RWPE2 (cell line): Measurements from ENCODE around the gene EFNB2.

Experiments
- ATAC-seq: fragments of 200-7000 bp; cut with Tn5 transposase; 3 replicates; pipeline ENCODE4 v1.9.1; 2021; ENCODE audit warnings: low read depth
- DNase-seq: peaks from one replicate; pipeline ENCODE4 v3.0.0-alpha.2; 2020; ENCODE audit warnings: low spot score
- H3K27ac ChIP-seq: fragments of 450-650 bp; 2 replicates; pipeline ENCODE4 v1.5.1; 2017; ENCODE audit warnings: mild to moderate bottlenecking; ENCODE audit not compliant: poor library complexity, severe bottlenecking
- H3K27me3 ChIP-seq: fragments of 250-450 bp; sonication (Bioruptor Pico); 2 replicates; pipeline ENCODE4 v1.5.1; 2021; ENCODE audit warnings: mild to moderate bottlenecking, moderate library complexity; ENCODE audit not compliant: insufficient read depth, poor library complexity, severe bottlenecking
- H3K36me3 ChIP-seq: fragments of 250-450 bp; sonication (Bioruptor Pico); 2 replicates; pipeline ENCODE4 v1.5.1; 2020; ENCODE audit warnings: low read depth, mild to moderate bottlenecking, moderate library complexity
- H3K4me1 ChIP-seq: fragments of 250-450 bp; sonication (Bioruptor Pico); 2 replicates; pipeline ENCODE4 v1.5.1; 2021; ENCODE audit warnings: mild to moderate bottlenecking, moderate library complexity; ENCODE audit not compliant: insufficient read depth, poor library complexity, severe bottlenecking
- H3K4me3 ChIP-seq: fragments of 250-450 bp; sonication (Bioruptor Pico); 2 replicates; pipeline ENCODE4 v1.5.1; 2021; ENCODE audit warnings: mild to moderate bottlenecking, moderate library complexity; ENCODE audit not compliant: severe bottlenecking
- H3K9me3 ChIP-seq: fragments of 250-450 bp; sonication (Bioruptor Pico); 2 replicates; pipeline ENCODE4 v1.5.1; 2021; ENCODE audit warnings: mild to moderate bottlenecking, moderate library complexity; ENCODE audit not compliant: severe bottlenecking
- TF ChIP-seq, protein P1 (sequence below): fragments of 450-650 bp; IDR thresholded peaks from one replicate; pipeline ENCODE4 v1.5.1; 2017; ENCODE audit warnings: mild to moderate bottlenecking, moderate library complexity; ENCODE audit not compliant: poor library complexity, severe bottlenecking

The EFNB2 gene

GRCh38 chr13:106561551-106562170, 26.2 kb upstream of the EFNB2 start:
- Histone ChIP-seq H3K27ac (no peak overlapping the region), H3K4me3 (no peak overlapping the region), H3K36me3 (peaks cover 37% of the 10 kb centered on the region), H3K27me3 (no peaks in the 10 kb centered on the region), H3K4me1 (peaks cover 17% of the 10 kb centered on the region), H3K9me3 (no peaks in the 10 kb centered on the region)
- ATAC-seq (no peak), DNase-seq (no peak)
- TF ChIP-seq, protein P1, sequence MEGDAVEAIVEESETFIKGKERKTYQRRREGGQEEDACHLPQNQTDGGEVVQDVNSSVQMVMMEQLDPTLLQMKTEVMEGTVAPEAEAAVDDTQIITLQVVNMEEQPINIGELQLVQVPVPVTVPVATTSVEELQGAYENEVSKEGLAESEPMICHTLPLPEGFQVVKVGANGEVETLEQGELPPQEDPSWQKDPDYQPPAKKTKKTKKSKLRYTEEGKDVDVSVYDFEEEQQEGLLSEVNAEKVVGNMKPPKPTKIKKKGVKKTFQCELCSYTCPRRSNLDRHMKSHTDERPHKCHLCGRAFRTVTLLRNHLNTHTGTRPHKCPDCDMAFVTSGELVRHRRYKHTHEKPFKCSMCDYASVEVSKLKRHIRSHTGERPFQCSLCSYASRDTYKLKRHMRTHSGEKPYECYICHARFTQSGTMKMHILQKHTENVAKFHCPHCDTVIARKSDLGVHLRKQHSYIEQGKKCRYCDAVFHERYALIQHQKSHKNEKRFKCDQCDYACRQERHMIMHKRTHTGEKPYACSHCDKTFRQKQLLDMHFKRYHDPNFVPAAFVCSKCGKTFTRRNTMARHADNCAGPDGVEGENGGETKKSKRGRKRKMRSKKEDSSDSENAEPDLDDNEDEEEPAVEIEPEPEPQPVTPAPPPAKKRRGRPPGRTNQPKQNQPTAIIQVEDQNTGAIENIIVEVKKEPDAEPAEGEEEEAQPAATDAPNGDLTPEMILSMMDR = no peak

- Histone ChIP-seq H3K9me3 (no peaks in the 10 kb centered on the region), H3K4me1 (peaks cover 14% of the 10 kb centered on the region), H3K27me3 (no peaks in the 10 kb centered on the region), H3K27ac (no peak overlapping the region), H3K36me3 (peaks cover 46% of the 10 kb centered on the region), H3K4me3 (no peak overlapping the region)
- TF ChIP-seq, protein P1 = no peak
- DNase-seq = no peak
- ATAC-seq = no peak
Observed at GRCh38 chr13:106560821-106561220, 25.4 kb upstream of the EFNB2 start.

- DNase-seq (no peak), ATAC-seq (no peak)
- Histone ChIP-seq H3K36me3 (peaks cover 68% of the 10 kb centered on the region), H3K4me1 (no peaks in the 10 kb centered on the region), H3K9me3 (no peaks in the 10 kb centered on the region), H3K27me3 (no peaks in the 10 kb centered on the region), H3K4me3 (no peak overlapping the region), H3K27ac (no peak overlapping the region)
- TF ChIP-seq, protein P1 = no peak
Observed at GRCh38 chr13:106558527-106558926, 23.1 kb upstream of the EFNB2 start.

DNA sequence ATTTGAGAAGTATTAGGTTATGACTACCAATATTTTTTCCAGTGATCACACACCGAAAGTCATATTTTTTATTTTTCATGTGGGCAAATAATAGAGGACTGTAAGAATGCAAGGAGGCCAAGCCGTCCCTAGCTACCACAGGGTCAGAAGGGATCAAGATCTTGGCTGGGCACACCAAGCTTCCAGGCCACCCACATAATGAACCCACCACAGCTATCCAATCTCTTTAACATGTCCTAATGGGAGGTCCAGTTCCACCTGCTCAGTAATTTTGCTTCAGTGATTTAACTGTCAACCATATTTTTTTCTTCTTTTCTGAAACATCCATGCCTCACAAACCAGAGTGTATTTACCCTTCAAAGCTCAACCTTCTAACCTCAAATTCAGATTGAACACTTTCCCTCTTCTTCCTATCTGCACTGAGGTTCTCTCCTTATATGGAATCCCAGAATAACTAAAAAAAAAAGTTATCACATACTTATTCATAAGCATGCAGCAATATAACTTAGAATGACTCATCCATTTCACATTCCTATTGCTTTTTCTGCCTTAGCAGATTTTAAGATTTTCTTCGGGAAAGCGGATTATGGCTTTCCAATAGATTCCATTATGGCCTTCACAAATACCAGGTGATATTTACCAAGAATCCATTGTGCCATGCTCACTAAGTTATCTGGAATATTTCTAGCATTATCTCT, 20.3 kb upstream of the EFNB2 start:
- H3K27me3 ChIP-seq = no peaks in the 10 kb centered on the region
- peaks cover 96% of the 10 kb centered on the region for H3K36me3 ChIP-seq
- DNase-seq (no peak), ATAC-seq (peak; percentile 52; the same call in 2 of the 3 replicates)
- no peak overlapping the region for H3K4me3 ChIP-seq
- TF ChIP-seq, protein P1 = no peak
- H3K9me3 ChIP-seq = no peaks in the 10 kb centered on the region
- no peak overlapping the region for H3K27ac ChIP-seq
- H3K4me1 ChIP-seq = no peaks in the 10 kb centered on the region

- peaks cover 93% of the 10 kb centered on the region for H3K36me3 ChIP-seq
- H3K27ac ChIP-seq = no peak overlapping the region
- DNase-seq = no peak
Observed at GRCh38 chr13:106551751-106552150, 16.3 kb upstream of the EFNB2 start.

More at GRCh38 chr13:106551751-106552150, 16.3 kb upstream of the EFNB2 start:
- ATAC-seq = no peak
- Histone ChIP-seq H3K4me1 (peaks cover 10% of the 10 kb centered on the region), H3K9me3 (no peaks in the 10 kb centered on the region), H3K4me3 (no peak overlapping the region), H3K27me3 (no peaks in the 10 kb centered on the region)
- TF ChIP-seq, protein P1 = no peak
